Keratinocyte (primary cell): ENCODE results near the gene C12orf75. TPM values are rescaled to one million over a fixed set of nuclear protein-coding genes. Genes with fewer than 3 reads are reported as not detected.
"Not testable (repeated sequence)": the region's sequence is repeated elsewhere in the genome, so short reads cannot be mapped to it uniquely, and the experiment has no call there.

Source experiments
- DNase-seq: peaks from one replicate; pipeline ENCODE4 v3.0.0-alpha.2; 2011; ENCODE audit warnings: low read depth, missing footprints, low spot score
- FAIRE-seq: peaks from 2 replicates; lab custom pipeline; 2011; peaks lifted over from hg19 to GRCh38; lab: Jason Lieb, UNC
- H2AFZ ChIP-seq: 2 replicates; pipeline ENCODE4 v1.6.0; 2012; ENCODE audit warnings: low read length, control low read depth, inconsistent platforms; ENCODE audit not compliant: control insufficient read depth
- H3K27ac ChIP-seq: 2 replicates; pipeline ENCODE4 v1.5.1; 2011; ENCODE audit warnings: low read length; ENCODE audit not compliant: control insufficient read depth, insufficient read depth
- H3K27me3 ChIP-seq: 3 replicates; pipeline ENCODE4 v1.6.0; 2011; ENCODE audit warnings: low read length; ENCODE audit not compliant: control insufficient read depth, insufficient read depth; ENCODE audit errors: extremely low read depth
- H3K36me3 ChIP-seq, 2 experiments: 2 replicates in 1 of 2; 3 replicates in 1 of 2; pipeline ENCODE4 v1.5.1; 2011; ENCODE audit warnings: low read length in 2 of 2, mild to moderate bottlenecking in 1 of 2; ENCODE audit not compliant: control insufficient read depth in 2 of 2, insufficient read depth in 2 of 2; ENCODE audit errors: extremely low read depth in 1 of 2
- H3K4me1 ChIP-seq: 3 replicates; pipeline ENCODE4 v1.5.1; 2011; ENCODE audit warnings: low read length; ENCODE audit not compliant: control insufficient read depth, insufficient read depth; ENCODE audit errors: extremely low read depth
- H3K4me2 ChIP-seq: 3 replicates; pipeline ENCODE4 v1.6.0; 2011; ENCODE audit warnings: low read depth, low read length; ENCODE audit not compliant: control insufficient read depth, insufficient read depth; ENCODE audit errors: extremely low read depth
- H3K4me3 ChIP-seq, 3 experiments: fragments of 200-600 bp in 1 of 3; sonication (generic) in 1 of 3; 2 replicates in 2 of 3; 3 replicates in 1 of 3; pipeline ENCODE4 v1.5.1; 2011 to 2016; ENCODE audit warnings: low read length in 3 of 3, mild to moderate bottlenecking in 3 of 3, control low read depth in 2 of 3, inconsistent platforms in 1 of 3, low read depth in 1 of 3, mixed read lengths in 1 of 3, mixed run types in 1 of 3, moderate library complexity in 1 of 3; ENCODE audit not compliant: control insufficient read depth in 2 of 3, insufficient read depth in 2 of 3; ENCODE audit errors: extremely low read depth in 1 of 3
- H3K79me2 ChIP-seq: 2 replicates; pipeline ENCODE4 v1.6.0; 2012; ENCODE audit warnings: low read length; ENCODE audit not compliant: control insufficient read depth, insufficient read depth
- H3K9ac ChIP-seq: 3 replicates; pipeline ENCODE4 v1.6.0; 2011; ENCODE audit warnings: low read length; ENCODE audit not compliant: control insufficient read depth, insufficient read depth; ENCODE audit errors: extremely low read depth
- H3K9me1 ChIP-seq: 3 replicates; pipeline ENCODE4 v1.6.0; 2011; ENCODE audit warnings: low read length; ENCODE audit not compliant: control insufficient read depth, insufficient read depth; ENCODE audit errors: extremely low read depth
- H3K9me3 ChIP-seq: 2 replicates; pipeline ENCODE4 v1.5.1; 2012; ENCODE audit warnings: low read depth, low read length; ENCODE audit not compliant: control insufficient read depth
- H4K20me1 ChIP-seq: 3 replicates; pipeline ENCODE4 v1.6.0; 2011; ENCODE audit warnings: low read length; ENCODE audit not compliant: control insufficient read depth, insufficient read depth; ENCODE audit errors: extremely low read depth
- CTCF ChIP-seq, 3 experiments: IDR thresholded peaks in 1 of 3; conservative IDR thresholded peaks in 1 of 3; optimal IDR thresholded peaks in 1 of 3; 2 replicates in 2 of 3; 3 replicates in 1 of 3; pipeline versions ENCODE3 to v1.5.1; 2011; ENCODE audit warnings: low read length in 3 of 3, mild to moderate bottlenecking in 3 of 3, moderate library complexity in 2 of 3, control low read depth in 1 of 3, inconsistent platforms in 1 of 3; ENCODE audit not compliant: insufficient read depth in 2 of 3; ENCODE audit errors: extremely low read depth in 1 of 3
- EZH2 ChIP-seq: IDR thresholded peaks from one replicate; pipeline ENCODE4 v1.6.1; 2012; ENCODE audit warnings: inconsistent platforms, mild to moderate bottlenecking, low read length, moderate library complexity
- dilution Hi-C: fragments of 300-500 bp; cut with MboI; formaldehyde crosslinking; loops from one replicate; pipeline ENCODE4 v1.7.0; 2020; ENCODE audit warnings: low sequenced_read_pairs; ENCODE audit not compliant: extremely low pct_ligation_motif_present
- polyA plus RNA-seq, 5 experiments: library from polyadenylated mRNA; depleted of rRNA in 3 of 5; stranded (reverse) in 3 of 5; stranded (forward) in 1 of 5; unstranded in 1 of 5; fragments of >200 nt; gene quantifications; 1 replicate in 1 of 5; 2 replicates in 3 of 5; 3 replicates in 1 of 5; pipeline versions ENCODE4 v1.2.1 to v1.2.3, GENCODE V29; 2011 to 2012; ENCODE audit warnings: missing spikeins in 2 of 5, low read depth in 1 of 5, low replicate concordance in 1 of 5

The C12orf75 gene
- polyA plus RNA-seq, 1 donor (not counting 4 experiments of a cell fraction or from before 2014, with no cell fraction given): 160 TPM

GRCh38 chr12:105402366-105402765 is 71.9 kb downstream of the C12orf75 start:
- Histone ChIP-seq H3K9me1 (no peaks in the 10 kb centered on the region), H3K4me3 (no peak overlapping the region), H3K27me3 (no peaks in the 10 kb centered on the region), H3K36me3 (no peaks in the 10 kb centered on the region), H2AFZ (no peak overlapping the region), H4K20me1 (no peaks in the 10 kb centered on the region), H3K27ac (no peak overlapping the region), H3K79me2 (no peaks in the 10 kb centered on the region), H3K9me3 (no peaks in the 10 kb centered on the region), H3K4me1 (no peaks in the 10 kb centered on the region), H3K9ac (no peak overlapping the region), H3K4me2 (no peak overlapping the region)
- dilution Hi-C loops: no loop called here
- DNase-seq (no peak), FAIRE-seq (no peak)
- TF ChIP-seq CTCF (optimal IDR thresholded peaks at IDR 0.05 in 1 of 3, IDR thresholded peaks at IDR 0.05 in 1 of 3, conservative IDR thresholded peaks at IDR 0.05 in 1 of 3; ENCODE audit: extremely low read depth in 1 of 3, insufficient read depth in 2 of 3, low read length in 3 of 3) (no peak), EZH2 (no peak)

GRCh38 chr12:105403095-105403494 is 72.6 kb downstream of the C12orf75 start:
- H3K79me2 ChIP-seq: no peaks in the 10 kb centered on the region
- no peak overlapping the region for H3K9ac ChIP-seq
- TF ChIP-seq CTCF (optimal IDR thresholded peaks at IDR 0.05 in 1 of 3, IDR thresholded peaks at IDR 0.05 in 1 of 3, conservative IDR thresholded peaks at IDR 0.05 in 1 of 3; ENCODE audit: extremely low read depth in 1 of 3, insufficient read depth in 2 of 3, low read length in 3 of 3): no peak
- no peak for TF ChIP-seq EZH2
- H3K9me3 ChIP-seq: no peaks in the 10 kb centered on the region
- dilution Hi-C loops: no loop called here
- H3K27me3 ChIP-seq: no peaks in the 10 kb centered on the region
- H4K20me1 ChIP-seq: no peaks in the 10 kb centered on the region
- no peaks in the 10 kb centered on the region for H3K4me1 ChIP-seq
- H2AFZ ChIP-seq: no peak overlapping the region
- no peak overlapping the region for H3K4me3 ChIP-seq
- H3K36me3 ChIP-seq: no peaks in the 10 kb centered on the region
- no peak overlapping the region for H3K27ac ChIP-seq
- no peak overlapping the region for H3K4me2 ChIP-seq
- DNase-seq (no peak), FAIRE-seq (no peak)
- no peaks in the 10 kb centered on the region for H3K9me1 ChIP-seq

- H3K4me1 ChIP-seq, H3K9me3 ChIP-seq, dilution Hi-C loops, H3K4me3 ChIP-seq, H3K36me3 ChIP-seq, H3K79me2 ChIP-seq, H3K27ac ChIP-seq, H3K9me1 ChIP-seq, H3K9ac ChIP-seq, H3K27me3 ChIP-seq, H3K4me2 ChIP-seq, FAIRE-seq, H4K20me1 ChIP-seq, H2AFZ ChIP-seq, DNase-seq: not testable (repeated sequence)
Observed at GRCh38 chr12:105404134-105404533, 73.6 kb downstream of the C12orf75 start.
